Activated CD8-positive, alpha-beta memory T cell treated with anti-CD3 and anti-CD28 coated beads, Interleukin-2, amount 50 U/mL, for 1 hour (primary cell): ENCODE measurements around the gene PRKAG1.

ENCODE experiments used
- DNase-seq: peaks from one replicate; pipeline ENCODE4 v3.0.0-alpha.2; 2020; ENCODE audit errors: extremely low read depth

The PRKAG1 gene

DNA sequence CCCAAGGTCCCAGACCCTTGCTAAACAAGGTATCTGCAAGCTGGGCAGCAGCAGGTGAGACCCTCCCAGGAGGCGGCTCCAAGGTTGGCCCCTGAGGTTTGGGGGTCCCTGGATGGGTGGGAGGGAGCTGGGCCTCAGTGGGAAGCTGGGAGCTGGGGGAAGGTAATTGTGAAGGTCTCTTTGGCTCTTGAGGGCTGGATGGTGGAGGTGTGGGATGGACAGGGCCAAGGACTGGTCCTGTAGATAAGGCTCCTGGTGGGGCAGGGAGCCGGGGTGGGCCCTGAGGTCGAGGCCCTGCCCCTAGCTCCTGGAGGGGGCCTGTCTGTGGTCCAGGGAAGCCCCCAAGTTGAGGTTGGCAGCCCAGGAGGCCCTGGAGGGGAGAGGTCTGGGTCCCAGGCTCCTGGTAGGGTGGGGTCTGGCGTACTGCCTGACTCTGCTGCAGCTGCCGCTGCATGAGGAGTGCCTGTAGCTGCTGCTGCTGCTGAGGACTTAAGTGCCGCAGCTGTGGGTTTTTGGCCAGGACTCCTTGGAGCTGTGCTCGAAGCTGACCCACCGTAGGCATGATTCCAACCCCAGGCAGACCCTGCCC lies 13.1 kb upstream of the PRKAG1 start:
- no peak for DNase-seq

DNA sequence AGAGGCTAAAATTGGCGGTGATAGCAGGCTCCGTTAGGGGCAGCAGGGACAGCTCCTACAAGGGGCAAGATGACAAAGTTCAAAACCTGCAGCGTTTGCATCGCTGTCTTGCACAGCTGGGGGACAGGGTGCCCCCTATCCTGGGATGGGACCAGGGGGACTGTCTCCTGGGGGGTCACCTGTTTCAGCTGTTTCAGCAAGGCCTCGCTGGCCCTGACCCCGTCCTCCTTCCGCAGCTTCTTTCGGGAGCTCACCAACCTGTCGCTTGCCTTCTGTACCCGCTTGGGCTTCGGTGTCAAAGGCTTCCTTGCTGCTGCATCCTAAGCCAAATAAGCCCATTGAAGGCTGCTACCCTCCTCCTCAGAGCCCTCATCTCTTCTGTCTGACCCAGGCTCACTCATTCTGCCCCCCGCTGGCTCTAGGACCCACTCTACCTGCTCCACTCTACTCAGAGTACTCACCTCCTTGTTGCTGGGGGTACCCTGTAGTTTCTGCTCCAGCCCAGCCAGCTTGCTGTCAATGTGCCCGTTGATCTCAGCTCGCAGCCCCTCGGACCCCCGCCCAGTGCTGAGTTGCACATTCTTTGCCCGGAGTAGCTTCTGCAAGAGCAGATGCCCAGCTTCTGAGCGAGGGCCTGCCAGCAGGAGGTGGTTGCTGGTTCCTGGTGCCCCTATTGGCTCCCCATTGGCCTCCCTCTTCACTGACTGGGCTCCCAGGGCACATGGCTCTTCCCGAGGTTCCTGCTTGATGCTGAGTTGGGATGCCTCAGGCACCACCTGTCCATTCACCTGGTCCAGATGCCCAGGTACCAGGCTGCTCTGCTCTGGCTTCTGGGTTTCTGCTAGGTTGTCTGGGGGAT lies 12.4 kb upstream of the PRKAG1 start:
- no peak for DNase-seq

GRCh38 chr12:49030119-49030518 lies 11.5 kb upstream of the PRKAG1 start:
- DNase-seq = no peak

GRCh38 chr12:49028666-49029275 lies 10.2 kb upstream of the PRKAG1 start:
- DNase-seq = no peak

DNA sequence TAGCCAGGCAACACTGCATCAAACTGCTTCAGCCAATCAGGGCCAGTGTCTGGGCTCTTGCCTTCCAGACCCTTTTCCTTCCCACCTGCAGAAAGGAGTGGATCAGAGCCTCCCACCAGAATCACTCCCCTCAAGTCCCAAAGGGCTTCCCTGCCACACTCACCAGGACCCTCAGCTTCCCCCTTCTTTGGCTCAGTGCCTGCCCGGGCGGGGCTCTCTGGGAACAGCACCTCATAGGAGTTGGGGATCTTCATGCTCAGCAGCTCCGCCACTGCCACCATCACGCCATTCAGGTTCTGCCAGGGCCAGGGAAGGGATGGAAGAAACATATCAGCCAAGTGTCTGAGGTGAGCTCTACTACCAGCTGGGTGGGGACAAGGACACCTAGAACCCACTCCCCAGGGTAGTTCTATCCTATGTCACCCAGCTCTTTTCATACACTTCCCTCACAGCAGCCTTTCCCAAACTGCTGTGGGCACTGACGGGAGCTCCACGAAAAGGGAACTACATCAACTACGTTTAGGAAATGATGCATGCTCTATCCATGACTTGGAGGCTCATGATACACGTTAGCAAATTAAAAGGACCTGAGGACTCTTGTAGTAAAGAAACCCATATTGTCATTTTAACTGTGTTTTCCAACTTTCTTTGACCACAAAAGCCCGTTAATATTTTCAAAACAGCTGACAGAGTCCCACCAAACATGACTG lies 9.4 kb upstream of the PRKAG1 start:
- no peak for DNase-seq

DNA sequence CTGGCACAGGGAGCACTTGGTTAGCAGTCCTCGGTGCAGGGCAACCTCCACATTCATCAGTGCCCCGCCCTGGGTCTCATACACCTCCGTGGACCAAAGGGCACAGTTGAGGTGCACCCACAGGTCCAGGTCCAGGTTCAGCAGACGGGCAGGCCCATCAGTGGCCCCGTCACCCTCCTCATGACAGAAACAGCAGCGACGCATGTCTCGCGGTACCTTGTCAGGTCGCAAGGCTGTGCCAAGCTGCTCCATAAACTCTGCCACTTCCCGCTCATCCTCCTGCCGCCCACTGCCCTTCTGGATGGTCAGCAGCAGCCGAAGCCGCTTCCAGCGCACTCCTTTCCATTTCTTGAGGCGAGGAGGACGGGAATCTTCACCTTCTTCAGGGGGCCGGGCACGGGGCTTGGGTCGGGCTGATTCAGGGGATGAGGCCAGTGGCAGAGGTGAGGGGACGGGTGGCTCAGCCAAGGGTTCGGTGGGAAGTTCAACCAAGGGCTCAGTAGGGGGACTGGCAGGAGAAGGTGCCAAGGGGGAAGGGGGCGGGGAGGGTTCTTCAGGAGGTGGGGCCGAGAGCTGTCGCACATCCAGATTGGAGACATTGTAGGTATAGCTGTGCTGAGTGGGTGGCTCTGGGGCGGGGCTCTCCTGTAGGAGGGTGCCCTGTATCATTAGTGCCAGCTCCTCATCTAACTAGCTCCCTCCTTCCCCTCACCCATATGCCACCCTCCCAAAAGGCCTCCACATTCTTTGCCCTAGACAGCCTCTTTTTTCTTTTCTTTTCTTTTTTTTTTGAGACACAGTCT lies 8.3 kb upstream of the PRKAG1 start:
- no peak for DNase-seq

- DNase-seq = no peak
These were observed 7.5 kb upstream of the PRKAG1 start for GRCh38 chr12:49026101-49026500.

- DNase-seq = no peak
These were observed 6.9 kb upstream of the PRKAG1 start for GRCh38 chr12:49025463-49025862.

DNA sequence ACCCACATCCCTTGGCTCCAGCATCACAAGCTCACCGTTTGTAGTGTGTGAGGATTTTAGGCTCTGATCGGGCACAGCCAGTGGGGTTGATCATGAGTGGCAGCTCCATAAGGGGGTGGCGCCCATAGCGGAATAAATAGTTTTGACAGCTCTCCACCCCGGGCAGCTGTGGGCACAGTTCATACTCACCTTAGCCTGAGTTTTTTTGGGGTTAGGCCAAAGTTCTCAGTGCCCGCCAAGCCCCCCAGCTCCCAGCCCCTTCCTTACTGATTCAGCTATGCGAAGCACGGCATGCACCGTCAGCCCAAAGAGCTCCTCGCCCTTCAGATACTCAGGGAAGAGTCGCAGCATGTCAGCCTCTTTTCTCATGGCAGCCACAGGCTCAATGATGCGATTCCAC lies 6.0 kb upstream of the PRKAG1 start:
- DNase-seq = no peak

DNA sequence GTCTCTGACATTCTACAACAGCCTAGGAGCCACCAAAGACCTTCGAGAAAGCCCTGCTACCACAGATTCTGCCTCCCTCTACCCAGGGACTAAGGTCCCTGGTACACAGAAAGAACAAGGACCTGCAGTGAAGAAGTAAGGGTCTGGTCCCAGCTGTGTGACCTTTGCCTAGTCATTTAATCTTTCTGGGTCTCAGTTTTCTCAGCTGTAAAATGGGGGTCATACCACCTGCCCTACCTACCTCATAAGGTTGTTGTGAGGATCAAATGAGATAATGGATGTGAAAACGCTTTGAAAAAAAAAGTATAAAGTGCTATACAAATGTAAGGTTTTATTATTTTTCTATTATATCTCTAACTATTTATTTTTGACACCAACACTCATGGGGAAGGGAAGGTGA lies 5.2 kb upstream of the PRKAG1 start:
- no peak for DNase-seq

DNA sequence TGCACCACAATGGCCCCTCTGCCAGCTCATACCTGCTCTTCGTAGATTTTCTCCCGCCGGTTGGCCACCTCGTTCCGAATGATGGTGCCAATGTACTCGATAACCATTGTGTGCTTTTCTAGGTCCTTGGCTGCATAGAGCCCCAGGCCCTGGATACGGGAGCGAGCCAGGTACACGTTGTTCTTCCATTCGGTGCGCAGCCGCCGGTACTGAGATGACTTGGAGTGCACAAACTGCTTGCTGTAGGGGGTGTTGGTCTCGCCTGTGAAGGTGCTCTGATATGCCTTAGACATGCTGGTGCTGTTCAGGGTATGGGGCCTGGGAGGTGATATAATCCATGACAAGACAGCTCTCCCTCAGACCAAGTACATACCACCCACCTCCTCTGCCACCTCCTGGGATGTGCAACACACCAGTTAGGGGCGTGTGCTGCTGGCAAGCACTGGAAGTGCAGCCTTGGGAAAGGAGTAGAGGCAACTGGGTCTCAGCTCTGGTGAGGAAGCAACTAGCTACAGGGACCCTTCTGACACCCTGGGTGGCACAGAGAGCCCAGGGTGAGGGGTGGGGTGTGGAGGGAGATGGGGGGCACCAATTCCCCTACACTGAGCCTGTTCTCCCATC lies 4.1 kb upstream of the PRKAG1 start:
- no peak for DNase-seq

DNA sequence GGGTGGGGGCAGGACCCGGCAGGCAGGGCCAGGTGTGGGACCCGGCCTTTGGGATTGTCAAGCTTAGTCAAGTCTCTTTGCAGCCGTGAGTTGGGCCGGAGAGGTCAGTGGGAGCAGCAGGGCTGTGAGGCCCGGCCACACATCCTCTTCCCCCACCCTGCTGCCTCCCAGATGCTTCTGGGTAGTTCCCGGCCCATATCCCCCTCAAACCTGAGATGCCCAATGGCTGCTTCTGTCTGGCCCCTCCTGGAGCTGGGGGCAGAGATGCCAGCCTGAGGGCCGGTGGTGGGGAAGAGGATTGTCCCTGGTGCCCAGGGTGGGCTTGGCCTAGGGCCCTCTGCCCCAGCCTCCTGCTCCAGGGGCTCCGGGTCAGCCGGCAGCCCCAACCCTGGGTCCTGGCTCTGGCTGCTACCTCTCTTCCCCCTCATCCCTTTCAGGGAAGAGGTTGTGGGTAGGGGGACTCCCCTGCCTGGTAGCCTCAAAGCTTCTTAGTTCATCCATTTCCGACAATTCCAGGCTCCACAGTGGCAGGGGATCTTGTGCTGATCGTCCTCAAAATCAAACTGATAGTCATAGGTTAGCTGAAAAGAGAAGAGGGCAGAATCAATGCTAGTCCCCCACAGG lies 2.8 kb upstream of the PRKAG1 start:
- DNase-seq = no peak

GRCh38 chr12:49020441-49020840 lies 1.9 kb upstream of the PRKAG1 start:
- DNase-seq = no peak

DNA sequence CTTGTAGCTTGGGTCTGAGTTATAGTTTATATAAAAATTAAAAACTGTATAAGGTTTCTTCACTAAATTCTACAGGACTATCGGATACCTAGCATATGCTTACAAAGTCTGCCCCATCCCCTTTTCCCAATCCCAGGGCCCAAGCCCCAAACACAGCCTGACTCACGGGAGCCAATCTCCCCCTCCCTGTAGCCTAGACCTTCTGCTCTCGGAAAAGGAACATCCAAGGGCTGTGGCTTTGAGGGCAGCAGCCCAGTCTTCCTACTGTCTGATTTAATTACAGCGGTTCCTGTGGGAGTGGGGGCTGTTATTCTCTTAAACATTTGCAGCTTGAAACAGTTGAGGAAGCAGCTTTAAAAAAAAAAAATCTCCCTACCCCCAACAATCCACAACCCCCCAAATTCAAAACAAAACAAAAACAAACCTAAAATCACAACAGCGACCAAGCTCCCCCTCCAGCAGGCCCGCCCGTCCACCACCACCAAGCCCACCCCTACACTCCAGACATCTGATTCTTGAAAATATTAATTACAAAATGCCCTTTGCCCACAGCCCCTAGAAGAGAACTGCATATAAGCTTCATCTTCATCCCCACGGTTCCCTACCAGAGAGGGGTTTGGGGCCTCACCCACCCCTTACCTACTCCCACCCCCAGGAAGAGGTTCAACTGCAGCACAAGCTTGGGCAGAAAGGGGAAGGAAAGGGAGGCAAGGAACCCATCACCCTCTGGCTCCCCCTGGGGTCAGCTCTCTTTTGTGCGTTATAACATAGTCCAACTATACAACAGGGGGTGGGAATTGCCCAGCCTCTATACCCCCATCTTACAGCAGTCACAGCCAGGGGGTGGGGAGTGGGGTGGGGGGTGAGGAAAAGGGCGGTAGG lies 1.1 kb upstream of the PRKAG1 start:
- DNase-seq = no peak

DNA sequence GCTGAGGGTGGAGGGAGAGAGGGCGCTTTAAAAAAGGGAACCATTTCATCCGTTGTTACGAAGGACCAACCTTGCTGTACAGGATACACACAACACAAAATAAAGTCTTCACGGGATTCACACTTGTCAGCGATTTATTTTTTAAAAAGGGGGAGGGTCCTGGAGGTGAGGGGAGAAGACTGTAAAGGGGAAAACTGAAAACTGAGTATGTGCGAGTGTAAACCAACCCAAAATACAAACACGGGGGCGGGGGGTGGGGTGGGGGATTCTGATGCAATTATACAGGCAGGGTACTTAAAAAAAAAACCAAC lies 499 bp upstream of the PRKAG1 start:
- DNase-seq = no peak

GRCh38 chr12:49017891-49018260 lies 700 bp downstream of the PRKAG1 start:
- no peak for DNase-seq

GRCh38 chr12:49015196-49015595 lies 3.4 kb downstream of the PRKAG1 start:
- DNase-seq = no peak

GRCh38 chr12:49014547-49014946 lies 4.0 kb downstream of the PRKAG1 start:
- DNase-seq = no peak

GRCh38 chr12:49013428-49013827 lies 5.1 kb downstream of the PRKAG1 start:
- no peak for DNase-seq

DNA sequence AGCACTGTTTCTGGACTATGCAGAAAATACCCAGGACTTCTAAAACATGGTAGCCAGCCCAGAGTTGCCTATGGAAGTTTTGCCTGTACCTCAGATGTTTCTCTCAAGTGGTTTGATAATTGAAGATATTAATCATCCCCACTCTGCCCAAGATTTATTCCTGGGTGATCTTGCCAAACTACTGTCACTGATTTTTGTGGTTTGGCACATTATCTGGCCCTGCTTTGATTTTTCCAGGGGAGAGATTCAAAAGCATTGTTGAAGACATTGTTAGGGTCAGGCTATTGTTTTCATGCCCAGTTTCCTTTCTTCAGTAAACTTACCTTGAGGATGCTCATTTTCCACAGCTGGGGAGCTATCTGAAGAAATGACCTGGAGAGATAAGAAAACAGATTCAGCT lies 5.8 kb downstream of the PRKAG1 start:
- DNase-seq = no peak
